Activated CD8-positive, alpha-beta memory T cell treated with anti-CD3 and anti-CD28 coated beads, Interleukin-2, amount 50 U/mL, for 24 hours (primary cell): Measurements from ENCODE around the gene TYSND1.
"Not testable (repeated sequence)": the region's sequence is repeated elsewhere in the genome, so short reads cannot be mapped to it uniquely, and the experiment has no call there.

ENCODE experiments used
- DNase-seq: peaks from one replicate; pipeline ENCODE4 v3.0.0-alpha.2; 2020; ENCODE audit errors: extremely low read depth

The TYSND1 gene

GRCh38 chr10:70109064-70109729, 37.3 kb downstream of the TYSND1 start:
- DNase-seq: no peak

- DNase-seq: no peak
These were observed 39.3 kb downstream of the TYSND1 start for GRCh38 chr10:70106958-70107791.

DNA sequence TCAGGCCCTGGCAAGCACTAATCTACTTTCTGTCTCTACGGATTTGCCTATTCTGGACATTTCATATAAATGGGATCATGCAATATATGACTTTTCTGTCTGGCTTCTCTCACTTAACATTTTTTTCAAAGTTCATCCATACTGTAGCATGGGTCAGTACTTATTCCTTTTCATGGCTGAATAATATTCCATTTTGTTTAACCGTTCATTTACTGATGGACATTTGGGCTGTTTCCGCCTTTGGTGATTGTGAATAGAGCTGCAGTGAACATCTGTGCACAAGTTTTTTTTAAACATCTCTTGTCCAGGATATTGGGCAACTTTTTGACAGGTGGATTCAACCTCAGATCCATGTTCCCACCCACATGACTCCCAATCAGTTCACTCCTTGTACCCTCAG, 44.8 kb downstream of the TYSND1 start:
- no peak for DNase-seq

- DNase-seq: not testable (repeated sequence)
These were observed 45.4 kb downstream of the TYSND1 start for GRCh38 chr10:70101068-70101562.

GRCh38 chr10:70098271-70098670, 48.2 kb downstream of the TYSND1 start:
- DNase-seq: no peak

DNA sequence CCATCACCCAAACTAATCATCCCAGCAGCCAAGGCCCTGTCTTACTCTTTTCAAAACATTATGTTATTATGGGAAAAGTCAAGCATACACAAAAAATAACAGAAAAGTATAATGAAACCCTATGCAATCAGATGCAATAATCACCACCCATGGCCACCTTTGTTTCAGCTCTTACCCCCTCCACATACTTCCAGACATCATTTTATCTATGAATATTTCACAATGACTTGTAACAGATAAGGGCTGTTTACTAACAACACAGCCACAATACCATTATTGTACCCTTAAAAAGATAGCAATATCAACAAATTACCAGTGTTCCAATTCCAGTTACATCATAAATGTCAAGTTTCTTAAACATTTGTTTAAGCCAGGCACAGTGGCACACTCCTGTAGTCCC, 49.0 kb downstream of the TYSND1 start:
- DNase-seq: no peak

- DNase-seq: no peak
These were observed 49.6 kb downstream of the TYSND1 start for GRCh38 chr10:70096705-70097420.

- no peak for DNase-seq
These were observed 50.3 kb downstream of the TYSND1 start for GRCh38 chr10:70096016-70096704.

DNA sequence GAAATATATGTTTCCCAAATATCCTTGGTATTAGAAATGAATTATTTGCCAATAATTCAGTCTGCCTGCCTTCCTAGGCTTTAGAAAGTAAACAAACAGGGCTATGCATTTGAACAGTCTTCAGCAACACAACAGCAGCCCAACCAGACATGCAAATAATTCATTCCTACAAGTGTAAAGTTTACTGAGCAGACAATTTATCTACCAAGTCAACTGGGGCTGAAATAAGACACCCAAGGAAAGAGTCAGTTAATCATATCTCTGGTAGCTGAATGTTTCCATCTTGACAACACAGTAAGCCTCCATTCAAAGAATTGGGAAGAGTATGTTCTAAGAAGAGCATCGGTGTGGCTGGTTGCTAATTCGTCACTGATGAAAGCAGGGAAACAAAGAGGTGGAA, 52.2 kb downstream of the TYSND1 start:
- DNase-seq: no peak

DNA sequence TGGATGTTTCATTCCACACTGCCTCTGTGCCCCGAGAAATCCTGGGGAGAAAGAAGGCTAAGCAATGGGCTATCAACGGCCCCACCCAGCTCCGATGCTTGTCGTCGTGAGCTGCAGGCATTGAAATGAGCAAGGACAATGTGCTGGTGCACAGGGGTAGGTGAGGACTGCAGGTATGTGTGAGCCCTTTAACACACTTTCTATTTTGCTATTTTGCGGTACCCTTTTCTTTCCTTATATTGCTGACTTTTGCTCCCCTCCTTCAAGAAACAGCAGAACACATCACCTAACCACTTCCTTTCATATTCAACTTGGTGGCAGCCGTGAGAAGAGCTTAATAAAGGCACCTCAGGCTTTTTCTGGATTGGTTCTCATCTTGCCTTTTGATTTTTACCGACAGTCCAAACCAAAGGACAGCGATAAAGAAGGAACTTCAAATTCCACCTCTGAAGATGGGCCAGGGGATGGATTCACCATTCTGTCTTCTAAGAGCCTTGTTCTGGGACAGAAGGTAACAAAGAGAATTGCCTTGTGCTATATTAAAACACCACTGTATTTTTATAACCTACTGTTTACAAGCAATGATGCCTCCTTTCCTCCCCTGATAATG, 53.1 kb downstream of the TYSND1 start:
- DNase-seq: no peak

DNA sequence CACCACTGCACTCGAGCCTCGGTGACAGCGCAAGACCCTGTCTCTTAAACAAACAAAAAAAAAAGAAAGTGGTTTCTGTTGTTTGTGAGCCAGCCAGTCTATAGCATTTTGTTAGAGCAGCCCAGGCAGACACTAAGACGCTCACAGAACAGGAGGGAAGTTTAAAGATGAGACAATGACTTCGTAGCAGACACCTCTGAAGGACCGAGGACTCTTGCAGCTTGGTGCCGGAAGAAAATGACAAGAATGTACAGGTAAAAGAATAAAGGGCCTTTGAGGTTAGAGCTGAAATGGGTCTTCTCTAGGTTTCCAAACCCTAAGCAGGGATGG, 54.1 kb downstream of the TYSND1 start:
- no peak for DNase-seq

DNA sequence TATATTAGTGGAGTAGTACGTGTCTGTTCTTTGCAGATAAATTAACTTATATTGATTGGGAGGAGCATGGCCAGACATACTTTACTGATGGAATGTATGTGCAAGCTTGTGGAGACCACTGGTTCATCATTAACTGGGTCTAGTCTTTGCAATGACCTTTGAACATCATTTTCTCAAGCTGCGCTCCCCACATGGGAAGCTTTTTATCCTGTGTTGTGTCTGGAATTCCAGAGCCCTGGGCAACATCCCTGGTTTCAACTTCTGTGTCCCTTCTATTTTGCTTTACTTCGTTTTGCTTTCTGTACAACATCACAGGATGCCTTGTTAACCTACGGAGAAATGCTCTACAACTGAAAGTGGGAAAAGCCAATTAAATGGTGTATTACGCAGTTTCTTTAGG, 55.5 kb downstream of the TYSND1 start:
- DNase-seq: no peak

- no peak for DNase-seq
These were observed 56.5 kb downstream of the TYSND1 start for GRCh38 chr10:70090013-70090412.

GRCh38 chr10:70088308-70088698, 58.2 kb downstream of the TYSND1 start:
- DNase-seq: no peak
